ENCODE measurements around the gene C6orf47. TPM values are rescaled to one million over a fixed set of nuclear protein-coding genes. Genes with fewer than 3 reads are reported as not detected.

Gene C6orf47
- total and polyA plus RNA-seq, 2 donors (not counting 3 experiments of a cell fraction or from before 2014, with no cell fraction given), result 5.8 to 12.8 TPM

DNA sequence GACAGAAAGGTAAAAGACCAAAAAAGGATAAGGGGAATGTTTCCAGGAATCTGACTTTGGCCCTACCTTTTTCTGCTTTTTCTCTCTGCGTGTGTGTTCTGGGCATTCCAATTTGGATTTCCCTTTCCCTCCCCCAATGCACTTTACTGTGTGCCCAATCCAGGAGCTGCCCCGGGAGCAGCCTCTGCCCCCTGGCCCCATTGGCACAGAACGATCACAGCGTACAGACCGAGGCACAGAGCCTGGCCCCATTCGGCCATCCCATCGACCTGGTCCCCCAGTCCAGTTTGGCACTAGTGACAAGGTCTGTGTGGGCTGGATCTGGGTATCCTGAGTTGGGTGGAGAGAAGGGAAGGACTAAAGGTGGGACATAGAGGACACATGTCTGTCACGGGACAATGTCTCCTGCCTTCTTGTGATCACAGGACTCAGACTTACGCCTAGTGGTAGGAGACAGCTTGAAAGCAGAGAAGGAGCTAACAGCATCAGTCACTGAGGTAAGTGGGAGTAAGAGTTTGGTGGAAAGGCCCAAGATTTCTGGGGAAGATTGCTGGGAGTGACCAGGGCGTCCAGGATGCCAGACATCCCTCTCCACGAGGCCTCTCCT, 25.5 kb downstream of the C6orf47 start:
- Histone ChIP-seq H3K36me3 (ENCODE audit: control insufficient read depth in 2 of 2, extremely low read depth in 1 of 2, insufficient read depth in 2 of 2, low read length in 2 of 2) (peaks cover 46 to 79% of the 10 kb centered on the region in 2 experiments), H3K27ac (ENCODE audit: insufficient read depth, low read depth, low read length) (no peak overlapping the region), H3K27me3 (ENCODE audit: control insufficient read depth in 2 of 2, insufficient read depth in 2 of 2, low read length in 2 of 2) (no peaks in the 10 kb centered on the region), H3K4me2 (ENCODE audit: insufficient read depth, low read length) (no peak overlapping the region), H3K4me1 (ENCODE audit: control insufficient read depth, extremely low read depth, insufficient read depth, low read length) (no peaks in the 10 kb centered on the region), H4K20me1 (replicated peaks; ENCODE audit: control insufficient read depth, extremely low read depth, insufficient read depth, low read length) (peaks cover 3% of the 10 kb centered on the region), H3K79me2 (ENCODE audit: control insufficient read depth, insufficient read depth, low read length) (peaks cover 14% of the 10 kb centered on the region), H3K9ac (replicated peaks; ENCODE audit: extremely low read depth, insufficient read depth, low read length) (no peak overlapping the region), H3K4me3 (replicated peaks in 1 of 3; ENCODE audit: insufficient read depth in 1 of 3, low read depth in 1 of 3, low read length in 3 of 3) (no peak overlapping the region), H2AFZ (ENCODE audit: low read depth, low read length) (no peak overlapping the region), H3K9me3 (replicated peaks; ENCODE audit: control insufficient read depth, insufficient read depth, low read length) (no peaks in the 10 kb centered on the region), H3K9me1 (replicated peaks; ENCODE audit: control insufficient read depth, extremely low read depth, insufficient read depth, low read length) (no peaks in the 10 kb centered on the region)
- no TSS peak for BruUV-seq (replicated peaks)
- TF ChIP-seq, protein P1, sequence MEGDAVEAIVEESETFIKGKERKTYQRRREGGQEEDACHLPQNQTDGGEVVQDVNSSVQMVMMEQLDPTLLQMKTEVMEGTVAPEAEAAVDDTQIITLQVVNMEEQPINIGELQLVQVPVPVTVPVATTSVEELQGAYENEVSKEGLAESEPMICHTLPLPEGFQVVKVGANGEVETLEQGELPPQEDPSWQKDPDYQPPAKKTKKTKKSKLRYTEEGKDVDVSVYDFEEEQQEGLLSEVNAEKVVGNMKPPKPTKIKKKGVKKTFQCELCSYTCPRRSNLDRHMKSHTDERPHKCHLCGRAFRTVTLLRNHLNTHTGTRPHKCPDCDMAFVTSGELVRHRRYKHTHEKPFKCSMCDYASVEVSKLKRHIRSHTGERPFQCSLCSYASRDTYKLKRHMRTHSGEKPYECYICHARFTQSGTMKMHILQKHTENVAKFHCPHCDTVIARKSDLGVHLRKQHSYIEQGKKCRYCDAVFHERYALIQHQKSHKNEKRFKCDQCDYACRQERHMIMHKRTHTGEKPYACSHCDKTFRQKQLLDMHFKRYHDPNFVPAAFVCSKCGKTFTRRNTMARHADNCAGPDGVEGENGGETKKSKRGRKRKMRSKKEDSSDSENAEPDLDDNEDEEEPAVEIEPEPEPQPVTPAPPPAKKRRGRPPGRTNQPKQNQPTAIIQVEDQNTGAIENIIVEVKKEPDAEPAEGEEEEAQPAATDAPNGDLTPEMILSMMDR (IDR thresholded peaks at IDR 0.05; ENCODE audit: extremely low read depth in 1 of 2, insufficient read depth in 1 of 2, low read depth in 1 of 2, low read length in 2 of 2), result no peak
- no peak for TF ChIP-seq GATA2 (IDR thresholded peaks at IDR 0.05; ENCODE audit: insufficient read depth, insufficient read length, low read depth, low read length)
- DNase-seq (ENCODE audit: low read depth, low spot score), result no peak
- no peak for FAIRE-seq
- dilution Hi-C loops (cut with MboI; ENCODE audit: extremely low pct_ligation_motif_present, low sequenced_read_pairs) (no loop called here), intact Hi-C loops (cut with micrococcal nuclease) (no loop called here)
- CTCF ChIA-PET, result interaction anchor here (1.3 kb wide), 1 partner anchor 183 kb away, joined by 3 read pairs; no protein-coding TSS in a partner anchor
- POLR2A ChIA-PET, result interaction anchor here (0.9 kb wide), 1 partner anchor 9 kb away, joined by 3 read pairs; no protein-coding TSS in a partner anchor

DNA sequence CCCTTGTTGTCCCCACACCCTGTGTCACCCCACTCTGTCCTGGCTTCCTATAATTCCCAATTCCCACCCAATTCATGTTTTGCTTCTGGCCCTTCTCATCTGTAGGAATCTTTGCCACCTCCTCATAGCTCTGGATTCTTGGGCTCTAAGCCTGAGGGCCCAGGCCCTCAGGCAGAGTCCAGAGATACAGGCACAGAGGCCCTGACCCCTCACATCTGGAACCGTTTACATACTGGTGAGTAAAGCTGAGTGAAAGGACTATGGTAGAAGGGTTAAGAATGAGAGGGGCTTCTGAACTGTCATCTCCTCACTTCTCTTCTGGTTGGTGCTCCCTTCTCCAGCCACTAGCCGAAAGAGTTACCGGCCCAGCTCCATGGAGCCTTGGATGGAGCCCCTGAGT, 26.4 kb downstream of the C6orf47 start:
- Histone ChIP-seq H3K4me2 (ENCODE audit: insufficient read depth, low read length) (no peak overlapping the region), H3K27me3 (ENCODE audit: control insufficient read depth in 2 of 2, insufficient read depth in 2 of 2, low read length in 2 of 2) (no peaks in the 10 kb centered on the region), H3K4me1 (ENCODE audit: control insufficient read depth, extremely low read depth, insufficient read depth, low read length) (no peaks in the 10 kb centered on the region), H3K4me3 (replicated peaks in 1 of 3; ENCODE audit: insufficient read depth in 1 of 3, low read depth in 1 of 3, low read length in 3 of 3) (no peak overlapping the region), H2AFZ (ENCODE audit: low read depth, low read length) (no peak overlapping the region), H3K27ac (ENCODE audit: insufficient read depth, low read depth, low read length) (no peak overlapping the region), H3K9me3 (replicated peaks; ENCODE audit: control insufficient read depth, insufficient read depth, low read length) (no peaks in the 10 kb centered on the region), H3K79me2 (ENCODE audit: control insufficient read depth, insufficient read depth, low read length) (peaks cover 17% of the 10 kb centered on the region), H4K20me1 (replicated peaks; ENCODE audit: control insufficient read depth, extremely low read depth, insufficient read depth, low read length) (peaks cover 3% of the 10 kb centered on the region), H3K9ac (replicated peaks; ENCODE audit: extremely low read depth, insufficient read depth, low read length) (no peak overlapping the region), H3K36me3 (ENCODE audit: control insufficient read depth in 2 of 2, extremely low read depth in 1 of 2, insufficient read depth in 2 of 2, low read length in 2 of 2) (peaks cover 45 to 82% of the 10 kb centered on the region in 2 experiments), H3K9me1 (replicated peaks; ENCODE audit: control insufficient read depth, extremely low read depth, insufficient read depth, low read length) (no peaks in the 10 kb centered on the region)
- intact Hi-C loops (cut with micrococcal nuclease) (no loop called here), dilution Hi-C loops (cut with MboI; ENCODE audit: extremely low pct_ligation_motif_present, low sequenced_read_pairs) (no loop called here)
- DNase-seq (ENCODE audit: low read depth, low spot score), result no peak
- no peak for TF ChIP-seq POLR2AphosphoS5 (IDR thresholded peaks at IDR 0.05; ENCODE audit: insufficient read depth, low read depth, low read length)
- no peak for FAIRE-seq
- CTCF ChIA-PET, result interaction anchor here (1.3 kb wide), 1 partner anchor 184 kb away, joined by 3 read pairs; no protein-coding TSS in a partner anchor
- POLR2A ChIA-PET, result interaction anchor here (1.0 kb wide), 1 partner anchor 12 kb away, joined by 4 read pairs; no protein-coding TSS in a partner anchor
- no TSS peak for BruUV-seq (replicated peaks)

All from endothelial cell of umbilical vein (primary cell).